Osteocyte (in vitro differentiated cells): Measurements from ENCODE around the gene SMIM38. TPM values are rescaled to one million over a fixed set of nuclear protein-coding genes. Genes with fewer than 3 reads are reported as not detected.

Experiments
- DNase-seq: peaks from one replicate; pipeline ENCODE4 v3.0.0; 2021; ENCODE audit warnings: mixed read lengths; ENCODE audit not compliant: unreplicated experiment; ENCODE audit errors: extremely low spot score
- H3K27ac Mint-ChIP-seq: one replicate; pipeline ENCODE4 v1.8.0; 2021; ENCODE audit warnings: mild to moderate bottlenecking, mixed read lengths; ENCODE audit not compliant: unreplicated experiment
- H3K27me3 Mint-ChIP-seq: one replicate; pipeline ENCODE4 v1.8.0; 2021; ENCODE audit warnings: mixed read lengths; ENCODE audit not compliant: unreplicated experiment
- H3K36me3 Mint-ChIP-seq: one replicate; pipeline ENCODE4 v1.8.0; 2021; ENCODE audit warnings: mixed read lengths; ENCODE audit not compliant: unreplicated experiment
- H3K4me1 Mint-ChIP-seq: one replicate; pipeline ENCODE4 v1.8.0; 2021; ENCODE audit warnings: mixed read lengths; ENCODE audit not compliant: unreplicated experiment
- H3K4me3 Mint-ChIP-seq: one replicate; pipeline ENCODE4 v1.8.0; 2021; ENCODE audit warnings: mild to moderate bottlenecking, moderate library complexity, mixed read lengths; ENCODE audit not compliant: unreplicated experiment
- H3K9me3 Mint-ChIP-seq: one replicate; pipeline ENCODE4 v1.8.0; 2021; ENCODE audit warnings: mixed read lengths; ENCODE audit not compliant: unreplicated experiment
- total RNA-seq: library from RNA; stranded (reverse); gene quantifications from 2 replicates; pipeline ENCODE4 v1.2.1, GENCODE V29; 2021
- TF ChIP-seq, protein P1 (sequence below): fragments of 200-600 bp; sonication (generic); IDR thresholded peaks from 2 replicates; pipeline ENCODE4 v1.5.0; 2021; ENCODE audit warnings: antibody characterized with exemption, mild to moderate bottlenecking, moderate library complexity

The SMIM38 gene
- total RNA-seq, 1 donor from 2014 or later: 1.0 TPM

DNA sequence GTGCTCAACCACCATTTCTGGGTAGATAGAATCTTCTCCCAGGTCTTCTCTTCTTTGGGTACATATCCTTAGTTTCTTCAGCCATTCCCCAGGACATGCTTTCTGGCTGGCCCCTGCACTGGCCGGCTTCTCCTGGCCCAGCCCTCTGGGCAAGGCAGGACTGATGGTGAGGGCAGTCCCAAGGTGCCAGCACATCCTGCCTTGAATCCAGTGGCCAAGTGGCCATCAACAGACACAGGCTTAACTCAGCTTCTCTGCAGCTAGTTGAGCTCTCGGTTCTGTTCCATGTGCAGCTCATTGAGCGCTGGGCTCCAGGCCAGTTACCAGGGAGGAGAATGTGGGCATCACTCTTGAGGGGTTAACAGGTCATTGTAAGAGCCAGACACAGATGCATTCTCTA lies 17.6 kb downstream of the SMIM38 start:
- Mint-ChIP-seq H3K27ac (no peak overlapping the region), H3K27me3 (no peaks in the 10 kb centered on the region), H3K4me3 (no peak overlapping the region), H3K36me3 (no peaks in the 10 kb centered on the region), H3K9me3 (no peaks in the 10 kb centered on the region), H3K4me1 (peaks cover 7% of the 10 kb centered on the region)
- no peak for DNase-seq
- TF ChIP-seq, protein P1, sequence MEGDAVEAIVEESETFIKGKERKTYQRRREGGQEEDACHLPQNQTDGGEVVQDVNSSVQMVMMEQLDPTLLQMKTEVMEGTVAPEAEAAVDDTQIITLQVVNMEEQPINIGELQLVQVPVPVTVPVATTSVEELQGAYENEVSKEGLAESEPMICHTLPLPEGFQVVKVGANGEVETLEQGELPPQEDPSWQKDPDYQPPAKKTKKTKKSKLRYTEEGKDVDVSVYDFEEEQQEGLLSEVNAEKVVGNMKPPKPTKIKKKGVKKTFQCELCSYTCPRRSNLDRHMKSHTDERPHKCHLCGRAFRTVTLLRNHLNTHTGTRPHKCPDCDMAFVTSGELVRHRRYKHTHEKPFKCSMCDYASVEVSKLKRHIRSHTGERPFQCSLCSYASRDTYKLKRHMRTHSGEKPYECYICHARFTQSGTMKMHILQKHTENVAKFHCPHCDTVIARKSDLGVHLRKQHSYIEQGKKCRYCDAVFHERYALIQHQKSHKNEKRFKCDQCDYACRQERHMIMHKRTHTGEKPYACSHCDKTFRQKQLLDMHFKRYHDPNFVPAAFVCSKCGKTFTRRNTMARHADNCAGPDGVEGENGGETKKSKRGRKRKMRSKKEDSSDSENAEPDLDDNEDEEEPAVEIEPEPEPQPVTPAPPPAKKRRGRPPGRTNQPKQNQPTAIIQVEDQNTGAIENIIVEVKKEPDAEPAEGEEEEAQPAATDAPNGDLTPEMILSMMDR: no peak

DNA sequence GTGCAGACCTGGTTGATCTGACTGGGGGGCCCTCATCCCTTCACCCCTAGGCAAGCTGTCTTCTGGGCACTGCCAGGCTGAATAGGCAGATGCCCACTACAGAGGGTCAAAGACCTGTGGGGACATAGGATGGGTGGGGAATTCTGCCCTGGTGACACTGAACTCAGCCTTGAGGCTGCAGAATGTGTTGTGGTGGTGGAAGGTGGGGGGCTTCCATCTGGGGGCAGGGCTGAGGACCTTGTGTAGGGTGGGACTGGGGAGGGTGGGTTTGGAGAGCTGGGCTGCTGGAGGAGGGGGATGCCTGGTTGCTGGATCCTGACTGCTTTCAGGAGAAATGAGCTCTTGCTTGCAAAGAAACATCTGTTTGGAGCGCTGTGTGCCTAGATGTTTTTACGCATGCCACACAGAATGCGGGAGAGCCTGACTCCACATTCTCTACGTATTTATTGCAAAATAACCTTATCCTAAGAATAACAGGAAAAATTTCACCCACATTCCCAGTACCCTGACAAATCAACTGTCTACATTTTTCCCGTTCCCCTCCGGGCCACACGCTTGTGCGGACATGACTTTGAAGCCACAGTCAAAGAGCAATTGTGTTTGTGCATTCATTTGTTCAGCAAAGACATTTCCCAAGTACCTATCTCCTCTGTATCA lies 18.3 kb downstream of the SMIM38 start:
- no peaks in the 10 kb centered on the region for H3K36me3 Mint-ChIP-seq
- peaks cover 7% of the 10 kb centered on the region for H3K4me1 Mint-ChIP-seq
- DNase-seq: no peak
- H3K27ac Mint-ChIP-seq: no peak overlapping the region
- no peaks in the 10 kb centered on the region for H3K9me3 Mint-ChIP-seq
- TF ChIP-seq, protein P1: no peak
- H3K4me3 Mint-ChIP-seq: no peak overlapping the region
- H3K27me3 Mint-ChIP-seq: no peaks in the 10 kb centered on the region

DNA sequence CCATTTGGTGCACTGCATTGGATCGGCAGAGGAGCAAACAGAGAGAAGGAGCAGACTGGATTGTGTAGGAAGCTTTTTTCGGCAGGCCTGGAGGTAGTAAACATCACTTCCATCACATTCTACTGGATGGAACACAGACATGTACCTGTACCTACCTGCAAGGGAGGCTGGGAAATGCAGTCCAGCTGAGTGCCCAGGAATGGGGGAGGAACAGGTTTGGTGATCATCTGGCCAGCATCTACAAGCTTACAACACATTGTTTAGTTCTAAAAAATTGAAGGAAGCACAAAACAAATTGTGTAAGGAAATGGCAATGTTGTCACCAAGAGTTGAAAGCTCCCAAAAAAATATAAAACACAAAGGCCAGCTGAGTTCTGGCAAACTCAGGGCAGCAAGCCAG lies 19.1 kb downstream of the SMIM38 start:
- no peaks in the 10 kb centered on the region for H3K36me3 Mint-ChIP-seq
- DNase-seq: no peak
- TF ChIP-seq, protein P1: no peak
- H3K27me3 Mint-ChIP-seq: no peaks in the 10 kb centered on the region
- H3K27ac Mint-ChIP-seq: no peak overlapping the region
- H3K4me1 Mint-ChIP-seq: peaks cover 7% of the 10 kb centered on the region
- H3K4me3 Mint-ChIP-seq: no peak overlapping the region
- no peaks in the 10 kb centered on the region for H3K9me3 Mint-ChIP-seq

DNA sequence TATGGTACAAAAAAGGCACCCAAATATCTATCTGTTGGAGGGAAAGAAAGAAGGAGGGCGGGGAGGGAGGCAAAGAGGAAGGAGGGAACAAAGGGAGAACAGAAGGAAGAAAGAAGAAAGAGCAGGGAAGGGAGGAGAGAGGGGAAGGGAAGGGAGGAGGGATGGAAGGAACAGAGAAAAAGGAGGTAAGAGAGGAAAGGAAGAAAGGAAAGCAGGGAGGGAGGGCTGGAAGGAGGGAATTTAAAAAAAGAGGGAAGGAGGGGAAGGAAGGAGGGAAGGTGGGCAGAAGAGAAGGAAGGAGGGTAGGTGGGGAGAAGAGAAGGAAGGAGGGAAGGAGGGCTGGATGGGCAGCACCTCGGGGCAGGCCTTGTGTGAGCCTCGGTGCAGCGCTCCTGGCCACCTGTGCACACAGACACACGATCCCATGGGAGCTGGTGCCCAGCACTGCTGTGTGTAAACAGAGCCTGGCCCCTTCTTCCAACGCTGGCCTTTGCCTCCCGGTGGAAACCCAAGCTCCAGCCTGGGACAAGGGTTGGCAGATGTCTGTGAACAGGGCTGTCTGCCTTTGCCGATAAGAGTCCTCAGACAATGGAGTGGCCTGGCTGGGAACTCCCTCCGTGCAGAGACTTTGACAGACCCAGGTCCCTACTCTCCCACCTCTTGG lies 23.2 kb downstream of the SMIM38 start:
- Mint-ChIP-seq H3K36me3 (no peaks in the 10 kb centered on the region), H3K4me1 (peaks cover 3% of the 10 kb centered on the region), H3K27me3 (no peaks in the 10 kb centered on the region), H3K4me3 (no peak overlapping the region), H3K27ac (no peak overlapping the region), H3K9me3 (no peaks in the 10 kb centered on the region)
- no peak for DNase-seq
- TF ChIP-seq, protein P1: no peak

DNA sequence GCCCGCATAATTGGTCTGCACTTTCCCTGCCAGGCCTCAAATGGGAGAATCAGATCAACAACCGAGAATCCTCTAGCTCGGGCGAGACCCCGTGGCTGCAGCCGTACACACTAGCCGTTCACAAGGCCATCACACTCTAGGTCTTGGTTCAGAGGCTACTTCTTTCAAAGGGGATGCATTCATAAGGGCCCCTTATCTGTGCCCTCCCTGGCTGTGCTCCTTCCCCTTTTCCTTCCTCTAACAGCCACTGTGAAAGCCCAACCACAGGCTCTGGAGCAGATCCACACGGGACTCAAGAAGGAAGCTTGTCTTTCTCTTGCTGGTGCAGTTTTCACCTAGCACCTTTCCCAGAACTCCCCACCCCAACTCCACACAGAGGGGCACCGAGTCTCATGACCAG lies 24.5 kb downstream of the SMIM38 start:
- no peaks in the 10 kb centered on the region for H3K27me3 Mint-ChIP-seq
- TF ChIP-seq, protein P1: no peak
- no peak for DNase-seq
- H3K4me3 Mint-ChIP-seq: no peak overlapping the region
- no peak overlapping the region for H3K27ac Mint-ChIP-seq
- H3K36me3 Mint-ChIP-seq: no peaks in the 10 kb centered on the region
- H3K4me1 Mint-ChIP-seq: no peaks in the 10 kb centered on the region
- no peaks in the 10 kb centered on the region for H3K9me3 Mint-ChIP-seq
